Renal cortex interstitium (tissue), 11 donors: ENCODE data around the gene ABCC10. TPM values are rescaled to one million over a fixed set of nuclear protein-coding genes. Genes with fewer than 3 reads are reported as not detected.
"Not testable (repeated sequence)": the region's sequence is repeated elsewhere in the genome, so short reads cannot be mapped to it uniquely, and the experiment has no call there.

ENCODE experiments used
- DNase-seq, 11 donors: peaks; one replicate each; pipeline ENCODE4 v3.0.0-alpha.2; 2013; ENCODE audit warnings: low read depth in 9 of 11, low spot score in 4 of 11; ENCODE audit errors: extremely low read depth in 1 of 11
- polyA plus RNA-seq, 3 donors: library from polyadenylated mRNA; unstranded; fragments of 120-200 nt; gene quantifications; one replicate each; pipeline ENCODE4 v1.2.1, GENCODE V29; 2013; ENCODE audit not compliant: insufficient read length in 3 of 3

Gene ABCC10
- polyA plus RNA-seq, 3 donors = 16.9 to 27.6 (median 21.2) TPM

- no peak for DNase-seq
These were observed 61.4 kb downstream of the ABCC10 start for GRCh38 chr6:43488667-43489276.

GRCh38 chr6:43489277-43490072 lies 62.1 kb downstream of the ABCC10 start:
- no peak for DNase-seq

- DNase-seq = no peak
These were observed 63.2 kb downstream of the ABCC10 start for GRCh38 chr6:43490523-43490939.

- DNase-seq = no peak
These were observed 64.7 kb downstream of the ABCC10 start for GRCh38 chr6:43491750-43492661.

- no peak for DNase-seq
These were observed 65.3 kb downstream of the ABCC10 start for GRCh38 chr6:43492673-43493072.

- DNase-seq = no peak
These were observed 65.9 kb downstream of the ABCC10 start for GRCh38 chr6:43493230-43493629.

GRCh38 chr6:43493833-43494232 lies 66.5 kb downstream of the ABCC10 start:
- DNase-seq = no peak

GRCh38 chr6:43494321-43494720 lies 67.0 kb downstream of the ABCC10 start:
- DNase-seq = no peak

- no peak for DNase-seq
These were observed 67.4 kb downstream of the ABCC10 start for GRCh38 chr6:43494766-43495165.

GRCh38 chr6:43495409-43495941 lies 68.1 kb downstream of the ABCC10 start:
- DNase-seq = no peak

GRCh38 chr6:43496370-43497128 lies 69.2 kb downstream of the ABCC10 start:
- DNase-seq = no peak

- no peak for DNase-seq
These were observed 69.7 kb downstream of the ABCC10 start for GRCh38 chr6:43497129-43497396.

- DNase-seq = no peak
These were observed 70.3 kb downstream of the ABCC10 start for GRCh38 chr6:43497689-43498088.

GRCh38 chr6:43498291-43498690 lies 71.0 kb downstream of the ABCC10 start:
- not testable (repeated sequence) for DNase-seq

- no peak for DNase-seq
These were observed 71.9 kb downstream of the ABCC10 start for GRCh38 chr6:43499028-43499815.
